Left kidney (tissue), 2 donors: ENCODE results near the gene PRRX2. TPM values are rescaled to one million over a fixed set of nuclear protein-coding genes. Genes with fewer than 3 reads are reported as not detected.

ENCODE experiments used
- DNase-seq: peaks from one replicate; pipeline ENCODE4 v3.0.0-alpha.2; 2013
- polyA plus RNA-seq: library from polyadenylated mRNA; unstranded; fragments of 120-200 nt; gene quantifications from one replicate; pipeline ENCODE4 v1.2.1, GENCODE V29; 2013; ENCODE audit not compliant: insufficient read length

The PRRX2 gene
- polyA plus RNA-seq, 1 donor = 0.52 TPM

- no peak for DNase-seq
Observed at GRCh38 chr9:129678844-129679243, 13.4 kb downstream of the PRRX2 start.

- no peak for DNase-seq
Observed at GRCh38 chr9:129679537-129679936, 14.1 kb downstream of the PRRX2 start.

- DNase-seq = no peak
Observed at GRCh38 chr9:129681924-129682323, 16.5 kb downstream of the PRRX2 start.

GRCh38 chr9:129682381-129682780, 16.9 kb downstream of the PRRX2 start:
- DNase-seq = no peak

GRCh38 chr9:129685220-129685932, 19.9 kb downstream of the PRRX2 start:
- no peak for DNase-seq

- DNase-seq = no peak
Observed at GRCh38 chr9:129685933-129686259, 20.4 kb downstream of the PRRX2 start.

- DNase-seq = no peak
Observed at GRCh38 chr9:129686736-129687135, 21.3 kb downstream of the PRRX2 start.

- DNase-seq = no peak
Observed at GRCh38 chr9:129687391-129687790, 21.9 kb downstream of the PRRX2 start.

GRCh38 chr9:129688285-129689043, 23.0 kb downstream of the PRRX2 start:
- DNase-seq = no peak

GRCh38 chr9:129692534-129692933, 27.1 kb downstream of the PRRX2 start:
- no peak for DNase-seq

- DNase-seq = no peak
Observed at GRCh38 chr9:129693741-129694140, 28.3 kb downstream of the PRRX2 start.

- DNase-seq = no peak
Observed at GRCh38 chr9:129694243-129694646, 28.8 kb downstream of the PRRX2 start.

GRCh38 chr9:129695870-129696269, 30.4 kb downstream of the PRRX2 start:
- DNase-seq = no peak

GRCh38 chr9:129696944-129697655, 31.7 kb downstream of the PRRX2 start:
- no peak for DNase-seq

GRCh38 chr9:129697656-129698253, 32.3 kb downstream of the PRRX2 start:
- no peak for DNase-seq

- no peak for DNase-seq
Observed at GRCh38 chr9:129698254-129698757, 32.9 kb downstream of the PRRX2 start.

GRCh38 chr9:129701054-129701453, 35.6 kb downstream of the PRRX2 start:
- no peak for DNase-seq

- no peak for DNase-seq
Observed at GRCh38 chr9:129701549-129701948, 36.1 kb downstream of the PRRX2 start.

- no peak for DNase-seq
Observed at GRCh38 chr9:129702589-129703520, 37.4 kb downstream of the PRRX2 start.

GRCh38 chr9:129703667-129704355, 38.4 kb downstream of the PRRX2 start:
- DNase-seq = no peak

GRCh38 chr9:129704807-129705206, 39.4 kb downstream of the PRRX2 start:
- DNase-seq = no peak
